Stimulated activated CD4-positive, alpha-beta T cell treated with anti-CD3 and anti-CD28 coated beads, Interleukin-15, amount 100 ng/mL, for 48 hours (primary cell): ENCODE measurements around the gene RGS6.

Experiments
- DNase-seq, 2 donors: peaks; one replicate each; pipeline ENCODE4 v3.0.0-alpha.2; 2020; ENCODE audit warnings: low read depth in 2 of 2

RGS6 gene

DNA sequence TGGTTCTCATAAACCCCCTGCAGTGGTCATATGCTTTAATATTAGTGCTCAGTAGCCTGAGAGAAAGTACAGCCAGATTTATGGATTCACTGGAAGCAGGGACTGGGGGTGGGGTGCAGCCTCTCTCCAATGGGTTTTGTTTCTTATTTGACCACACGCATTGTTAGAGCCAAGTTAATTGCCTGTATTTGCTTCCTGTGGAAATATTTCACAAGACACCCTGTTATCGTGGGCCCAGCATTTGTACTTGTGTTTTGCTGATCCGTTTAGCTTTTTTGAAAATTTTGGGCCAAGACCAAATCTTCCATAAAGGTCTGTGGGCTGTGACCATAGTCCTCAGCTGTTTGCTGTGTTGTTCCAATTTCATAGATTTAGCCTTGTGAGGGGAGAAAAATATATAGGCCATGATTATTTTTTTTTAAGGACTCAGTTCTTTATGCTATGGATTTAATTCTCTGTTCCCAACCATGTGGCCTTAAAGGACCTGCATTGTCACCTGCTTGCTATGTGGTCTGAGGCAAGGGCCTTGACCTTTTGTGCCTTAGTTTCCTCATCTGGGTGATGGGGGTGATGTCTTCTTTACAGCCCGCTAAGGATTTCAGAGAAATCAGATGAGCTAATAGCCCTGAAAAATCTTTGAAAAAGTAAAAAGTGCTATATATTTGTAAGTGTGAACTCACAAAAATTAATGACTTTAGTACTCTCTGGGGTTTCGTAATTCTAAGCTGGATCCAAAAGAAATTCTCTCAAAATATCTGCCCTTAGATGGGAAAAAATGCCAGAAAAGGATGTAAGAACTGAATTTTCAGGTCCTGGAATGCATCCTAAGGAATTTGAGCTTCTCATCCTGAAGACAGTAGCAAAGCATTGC lies 591.4 kb downstream of the RGS6 start:
- DNase-seq = no peak

DNA sequence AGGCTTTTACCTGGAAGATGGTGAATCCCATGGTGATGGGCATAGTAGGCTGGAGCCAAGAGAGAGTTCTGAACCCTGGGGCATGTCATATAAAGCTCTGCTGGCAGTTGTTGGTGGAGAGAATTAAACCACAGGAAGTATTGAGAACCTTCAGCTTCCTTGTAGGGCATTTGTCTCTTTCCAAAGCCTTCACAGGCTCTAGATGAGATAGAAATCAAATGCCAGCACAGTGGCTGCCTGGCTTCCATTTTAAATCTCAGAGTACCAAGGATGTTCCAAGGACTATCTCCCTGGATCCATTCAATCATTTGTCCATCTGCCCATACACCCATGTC lies 592.0 kb downstream of the RGS6 start:
- no peak for DNase-seq

DNA sequence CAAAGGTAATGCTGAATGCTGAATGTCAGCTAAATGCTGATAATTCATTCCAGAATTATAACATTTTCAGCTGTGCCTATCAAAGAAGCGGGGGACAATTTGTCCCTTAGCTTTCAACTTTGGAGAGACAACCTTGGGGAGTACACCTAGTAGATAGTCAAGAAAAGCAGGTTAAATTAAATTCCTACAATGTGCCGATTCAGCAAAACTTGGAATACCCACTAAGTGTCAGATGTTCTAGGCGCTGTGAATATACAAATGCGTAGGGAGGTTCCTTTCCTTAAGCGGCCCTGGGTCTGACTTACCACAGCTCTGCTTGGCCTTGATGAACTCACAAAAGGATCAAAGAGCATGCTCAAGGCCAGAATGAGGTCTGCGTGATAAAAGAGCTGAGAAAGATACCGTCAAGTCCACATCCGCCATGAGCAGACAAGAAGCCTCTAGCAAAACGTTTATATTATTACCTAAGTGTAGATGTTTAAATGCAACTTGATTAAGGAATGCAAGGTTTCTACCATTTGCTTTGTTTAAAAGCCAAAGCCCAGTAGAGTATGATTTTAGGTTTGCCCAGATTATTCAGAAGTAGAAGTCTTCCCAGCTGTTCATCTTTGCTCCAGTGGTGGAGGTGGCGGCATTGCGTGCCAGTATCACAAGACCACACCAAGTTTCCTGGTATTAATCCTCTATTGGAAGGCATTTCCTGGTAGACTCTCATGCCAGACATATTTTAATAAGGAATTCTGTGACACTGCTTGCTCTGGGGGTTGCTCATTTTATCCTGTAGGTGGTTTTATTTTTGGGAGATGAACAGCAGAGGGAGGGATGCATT lies 593.1 kb downstream of the RGS6 start:
- no peak for DNase-seq

DNA sequence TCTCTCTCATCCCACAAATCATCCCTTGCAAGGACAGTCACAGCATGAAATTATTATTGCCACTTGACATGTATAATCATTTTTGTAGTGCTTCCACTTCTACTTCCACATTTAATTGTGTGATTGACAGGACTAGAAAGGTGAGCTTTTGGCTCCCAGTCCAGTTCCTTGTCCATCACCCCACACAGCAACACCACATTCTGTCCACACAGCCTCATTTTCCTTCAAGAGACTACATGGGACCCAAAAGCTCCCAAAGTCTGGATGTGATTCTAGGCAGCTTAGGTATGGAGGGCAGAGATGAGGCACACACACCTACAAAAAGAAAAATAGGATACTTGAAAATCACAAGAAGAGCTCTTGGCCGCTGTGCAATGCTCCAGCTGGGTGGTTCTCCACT lies 595.4 kb downstream of the RGS6 start:
- no peak for DNase-seq

DNA sequence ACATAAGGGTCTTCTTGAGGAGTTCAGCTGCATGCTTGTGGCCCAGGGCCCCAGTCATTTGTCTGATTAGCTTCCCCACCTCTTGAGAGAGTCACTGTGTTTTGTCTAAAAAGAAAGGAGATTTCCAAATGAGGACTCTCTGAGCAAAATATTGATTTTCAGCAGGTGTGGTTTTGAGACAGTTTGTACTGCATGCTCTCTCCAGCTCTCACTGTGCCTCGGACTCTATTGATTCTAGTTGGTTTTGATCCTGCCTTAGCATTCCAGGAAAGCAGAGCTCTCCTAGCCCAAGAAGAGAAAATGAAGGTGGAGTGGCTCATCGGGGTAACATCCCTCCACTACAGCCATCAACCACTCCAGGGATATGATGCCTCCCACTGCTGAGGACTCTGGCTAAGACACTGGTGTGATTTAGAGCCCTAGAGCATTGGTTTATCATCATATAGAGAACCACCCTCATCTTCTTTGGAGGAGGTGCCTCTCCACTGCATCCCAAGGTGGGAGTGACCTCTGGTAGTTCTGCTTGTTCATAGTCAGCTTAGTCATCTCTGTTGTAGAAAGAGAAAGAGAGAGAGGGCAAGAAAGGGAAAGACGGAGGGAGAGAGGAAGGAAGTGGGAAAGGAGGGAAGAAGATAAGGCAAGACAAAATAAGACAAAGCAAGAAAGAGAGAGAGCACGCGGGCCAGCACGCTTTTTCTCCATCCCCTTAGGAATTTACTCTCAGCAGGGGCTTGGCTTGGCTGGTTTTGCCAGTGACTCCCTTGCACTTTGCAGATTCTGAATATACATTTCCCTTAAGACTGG lies 596.0 kb downstream of the RGS6 start:
- no peak for DNase-seq

DNA sequence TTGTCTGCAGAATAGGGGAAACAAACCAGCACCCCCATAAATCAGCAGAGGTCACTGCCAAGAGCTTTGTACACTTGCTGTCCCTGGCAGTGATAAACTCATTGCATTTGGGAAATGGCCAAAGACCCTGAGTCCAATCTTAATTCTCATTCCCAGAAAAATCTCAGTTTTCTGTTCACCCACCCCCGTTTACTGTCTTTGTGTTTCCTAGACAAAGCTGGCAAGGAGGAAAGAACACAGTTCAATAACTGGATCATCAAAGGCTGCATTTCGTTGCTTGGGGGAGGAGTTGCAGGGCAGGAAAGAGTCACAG lies 596.6 kb downstream of the RGS6 start:
- no peak for DNase-seq

DNA sequence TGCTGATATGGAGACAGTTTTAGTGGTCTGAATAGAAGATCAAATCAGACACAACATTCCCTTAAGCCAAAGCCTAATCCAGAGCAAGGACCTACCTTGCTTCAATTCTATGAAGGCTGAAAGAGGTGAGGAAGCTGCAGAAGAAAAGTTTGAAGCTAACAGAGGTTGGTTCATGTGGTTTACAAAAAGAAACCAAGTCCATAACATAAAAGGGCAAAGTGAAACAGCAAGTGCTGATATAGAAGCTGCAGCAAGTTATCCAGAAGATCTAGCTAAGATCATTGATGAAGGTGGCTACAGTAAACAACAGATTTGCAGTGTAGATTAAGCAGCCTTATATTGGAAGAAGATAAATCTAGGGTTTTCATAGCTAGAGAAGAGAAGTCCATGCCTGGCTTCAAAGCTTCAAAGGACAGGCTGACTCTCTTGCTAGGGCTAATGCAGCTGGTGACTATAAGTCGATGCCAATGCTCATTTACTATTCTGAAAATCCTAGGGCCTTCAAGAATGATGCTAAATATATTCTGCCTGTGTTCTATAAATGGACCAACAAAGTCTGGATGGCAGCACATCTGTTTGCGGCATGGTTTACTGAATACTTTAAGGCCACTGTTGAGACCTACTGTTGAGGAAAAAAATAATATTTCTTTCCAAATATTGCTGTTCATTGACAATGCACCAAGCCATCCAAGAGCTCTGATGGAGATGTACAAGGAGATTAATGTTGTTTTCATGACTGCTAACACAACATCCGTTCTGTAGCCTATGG lies 600.6 kb downstream of the RGS6 start:
- DNase-seq = no peak

DNA sequence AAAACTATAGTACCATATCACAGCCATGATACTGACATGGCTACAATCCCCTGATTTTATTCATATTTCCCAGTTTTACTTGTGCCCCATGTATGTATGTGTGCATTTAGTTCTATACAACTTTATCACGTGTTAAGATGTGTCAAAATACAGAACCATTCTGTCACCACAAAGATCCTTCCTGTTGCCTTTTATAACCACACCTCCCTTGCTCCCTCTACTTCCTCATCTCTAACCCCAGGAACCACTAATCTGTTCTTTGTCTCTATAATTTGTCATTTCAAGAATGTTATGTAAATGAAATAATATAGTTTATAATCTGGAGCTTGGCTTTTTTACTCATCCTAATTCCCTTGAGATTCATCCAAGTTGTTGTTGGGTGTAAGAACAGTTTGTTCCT lies 603.3 kb downstream of the RGS6 start:
- no peak for DNase-seq

DNA sequence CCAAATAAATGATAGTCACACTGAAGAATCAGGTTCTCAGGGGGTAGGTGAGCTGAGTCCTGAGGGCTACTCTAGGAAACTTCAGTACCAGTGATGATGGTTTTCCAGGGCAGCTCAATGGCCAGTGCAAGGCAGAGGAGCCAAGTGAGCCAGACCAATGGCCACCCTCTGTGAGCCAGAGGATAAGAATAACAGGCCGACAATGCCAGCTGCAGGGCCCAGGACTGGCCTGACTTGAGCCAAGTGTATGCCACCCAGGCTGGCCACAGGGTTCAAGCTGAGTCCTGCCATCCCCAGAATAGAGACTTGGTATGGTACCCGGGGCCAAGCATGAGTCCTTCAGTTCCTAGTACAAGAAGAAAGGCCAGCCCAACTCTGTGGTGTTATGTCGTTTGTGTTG lies 606.2 kb downstream of the RGS6 start:
- no peak for DNase-seq

DNA sequence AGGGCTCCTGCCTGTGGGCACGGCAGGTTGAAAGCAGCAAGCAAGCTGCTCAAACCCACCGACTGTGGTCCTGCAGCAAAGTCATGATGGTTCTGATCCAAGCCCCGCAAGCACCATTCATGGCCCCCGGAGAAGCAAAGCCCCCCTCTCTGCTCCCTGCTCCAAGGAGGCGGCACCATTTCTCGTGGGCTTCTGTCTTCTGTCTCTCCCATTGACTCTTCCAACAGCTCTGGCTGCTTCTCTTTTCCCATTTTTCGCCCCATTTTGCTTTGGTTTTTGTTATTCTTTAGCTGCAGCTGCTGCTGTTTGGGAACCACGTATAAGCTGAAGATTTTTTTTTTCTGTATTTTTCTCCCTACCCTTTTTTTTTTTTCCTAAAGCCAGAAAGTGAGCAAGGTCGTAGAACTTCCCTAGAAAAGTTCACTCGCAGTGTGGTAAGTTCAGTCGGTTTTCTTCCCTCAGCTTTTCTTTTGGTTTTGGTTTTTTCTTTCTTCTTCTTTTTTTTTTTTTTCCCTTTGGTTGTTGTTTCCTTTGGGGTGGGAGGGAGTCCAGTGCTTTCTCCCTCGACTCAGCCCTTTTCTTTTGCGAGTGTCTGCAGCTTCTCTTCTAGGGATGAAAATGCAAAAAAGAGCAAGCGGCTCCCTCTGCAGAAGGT lies 607.6 kb downstream of the RGS6 start:
- DNase-seq = no peak

DNA sequence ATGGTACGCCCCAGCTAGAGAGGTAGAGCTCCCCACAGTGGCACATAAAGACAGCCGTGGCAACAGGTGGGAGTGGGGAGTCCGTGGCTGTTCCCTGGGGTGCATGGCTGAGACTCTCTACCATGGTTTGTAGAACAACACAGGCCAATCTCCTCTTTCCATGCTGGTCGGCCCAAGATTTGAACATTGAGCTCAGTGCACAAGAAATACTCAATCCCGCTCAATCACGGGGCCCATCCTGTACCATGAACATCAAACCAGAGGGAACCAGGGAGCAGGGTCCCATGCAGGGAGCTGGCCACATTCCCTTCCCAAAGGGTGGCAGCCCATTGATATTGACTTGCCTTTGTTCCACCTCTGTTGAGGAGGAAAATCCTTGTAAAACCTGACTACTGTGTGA lies 608.6 kb downstream of the RGS6 start:
- DNase-seq = no peak

DNA sequence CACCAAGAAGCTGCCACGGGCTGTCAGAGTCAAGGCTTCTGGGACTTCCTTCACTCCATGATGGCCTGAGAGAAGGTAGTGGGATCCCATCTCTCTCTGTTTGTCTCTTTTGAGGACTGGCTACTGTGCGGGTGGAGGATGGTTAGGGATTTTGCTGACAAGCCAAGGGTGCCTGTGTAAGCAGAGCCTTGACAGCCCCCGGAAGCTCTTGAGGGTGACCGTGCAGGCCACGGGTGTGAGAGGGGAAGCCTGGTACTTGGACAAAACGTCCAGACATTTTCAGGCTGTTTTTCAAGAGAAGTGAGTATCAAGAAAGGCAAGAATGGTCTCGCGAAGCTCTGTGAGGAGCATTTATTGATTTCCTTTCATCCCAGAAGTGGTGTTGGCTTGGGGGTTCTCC lies 609.3 kb downstream of the RGS6 start:
- DNase-seq = no peak

DNA sequence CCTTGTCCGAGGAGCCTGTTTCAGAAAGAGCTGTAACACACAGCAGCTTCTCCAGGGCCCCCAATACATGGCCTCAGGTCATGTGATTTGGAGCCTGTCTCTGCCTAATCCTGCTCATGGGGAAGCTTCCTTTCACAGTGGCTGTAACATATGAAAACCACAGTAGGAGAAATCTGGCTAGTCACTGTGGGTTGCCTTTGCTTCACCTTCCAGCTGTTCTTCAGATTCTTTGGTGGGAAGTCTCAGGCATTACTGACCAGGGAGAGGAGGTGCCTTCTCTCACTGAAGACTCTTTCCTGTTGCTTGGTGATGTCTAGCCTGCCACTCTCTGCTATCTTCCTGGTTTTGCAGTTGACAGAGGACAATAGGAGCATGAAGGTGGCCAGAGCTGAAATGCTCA lies 611.1 kb downstream of the RGS6 start:
- DNase-seq = no peak

DNA sequence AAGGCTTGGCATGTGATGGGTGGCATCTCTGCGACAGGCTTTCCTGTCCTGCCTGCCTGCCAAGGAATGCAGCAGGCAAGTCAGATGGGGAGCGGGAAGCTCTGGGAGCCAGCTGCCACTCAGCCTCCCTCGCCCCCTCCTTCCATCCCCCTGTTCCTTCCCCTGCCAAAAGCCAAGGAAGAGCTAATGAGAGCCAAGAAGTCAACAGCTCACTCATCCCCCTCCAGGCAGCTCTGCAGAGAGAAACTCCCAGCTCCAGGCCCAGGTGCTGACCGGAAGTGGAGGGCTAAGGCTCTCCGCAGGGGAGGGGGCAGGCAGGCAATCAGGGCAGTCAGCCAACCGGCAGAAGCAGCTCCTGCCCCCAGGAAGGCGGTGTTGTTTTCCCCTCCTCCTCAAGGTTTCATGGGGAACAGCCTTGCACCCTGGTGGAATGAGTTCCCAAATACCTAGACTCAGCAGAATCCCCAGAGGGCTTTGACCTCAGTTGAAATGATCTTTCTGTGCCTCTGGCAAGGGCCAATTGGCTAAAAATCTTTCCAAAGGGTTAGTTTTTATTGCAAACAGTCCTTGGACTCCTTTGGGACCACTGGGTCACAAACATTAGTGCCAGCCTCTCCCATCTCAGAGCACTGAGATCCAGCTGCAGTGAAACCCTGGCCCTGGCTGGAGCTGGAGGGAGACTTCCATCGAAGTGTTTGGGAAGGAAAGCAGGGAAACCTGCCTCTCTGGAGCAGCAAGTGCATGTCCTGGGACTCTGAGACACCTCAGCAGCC lies 612.6 kb downstream of the RGS6 start:
- no peak for DNase-seq

DNA sequence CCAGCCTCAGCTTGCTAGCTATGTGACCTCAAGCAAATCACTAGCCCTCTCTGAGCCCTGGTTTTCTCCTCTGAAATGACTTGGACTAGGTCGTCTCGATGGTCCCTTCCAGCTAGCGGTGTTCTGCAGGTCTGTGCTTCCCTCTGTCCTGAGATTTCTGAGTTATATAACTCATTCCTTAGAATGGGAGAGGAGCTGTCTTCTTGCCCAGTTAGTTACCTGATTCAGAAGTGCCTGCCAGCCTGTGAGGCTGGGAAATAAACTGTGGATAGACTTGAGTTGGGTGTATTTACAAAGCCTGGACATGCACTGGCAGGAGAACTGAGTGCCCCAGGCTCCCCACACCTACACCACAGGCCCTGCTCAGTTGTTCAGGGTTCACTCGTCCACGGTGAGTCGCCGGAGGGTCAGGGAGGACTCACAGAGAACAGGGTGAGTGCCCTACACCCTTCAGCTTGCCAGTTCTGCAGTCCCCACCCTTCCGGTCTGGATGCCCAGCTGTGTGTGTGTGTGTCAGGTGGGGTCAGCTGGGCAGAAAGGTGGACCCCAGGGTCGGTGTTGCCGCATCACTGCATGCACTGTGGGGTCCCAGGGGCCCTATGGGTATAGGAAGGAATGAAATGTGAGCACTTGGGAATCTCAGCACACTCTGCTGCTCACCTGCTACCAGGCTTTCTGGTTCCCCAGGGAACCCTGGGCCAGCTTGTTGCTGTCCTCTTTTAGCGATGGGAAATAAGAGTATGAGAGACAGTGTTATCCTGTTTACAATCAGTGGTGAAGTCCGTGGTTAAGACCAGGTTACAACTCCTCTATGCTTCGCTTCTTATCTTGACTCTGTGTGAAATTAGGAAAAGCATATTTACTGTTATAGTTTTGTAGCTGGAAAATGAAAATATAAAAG lies 613.4 kb downstream of the RGS6 start:
- DNase-seq = no peak

DNA sequence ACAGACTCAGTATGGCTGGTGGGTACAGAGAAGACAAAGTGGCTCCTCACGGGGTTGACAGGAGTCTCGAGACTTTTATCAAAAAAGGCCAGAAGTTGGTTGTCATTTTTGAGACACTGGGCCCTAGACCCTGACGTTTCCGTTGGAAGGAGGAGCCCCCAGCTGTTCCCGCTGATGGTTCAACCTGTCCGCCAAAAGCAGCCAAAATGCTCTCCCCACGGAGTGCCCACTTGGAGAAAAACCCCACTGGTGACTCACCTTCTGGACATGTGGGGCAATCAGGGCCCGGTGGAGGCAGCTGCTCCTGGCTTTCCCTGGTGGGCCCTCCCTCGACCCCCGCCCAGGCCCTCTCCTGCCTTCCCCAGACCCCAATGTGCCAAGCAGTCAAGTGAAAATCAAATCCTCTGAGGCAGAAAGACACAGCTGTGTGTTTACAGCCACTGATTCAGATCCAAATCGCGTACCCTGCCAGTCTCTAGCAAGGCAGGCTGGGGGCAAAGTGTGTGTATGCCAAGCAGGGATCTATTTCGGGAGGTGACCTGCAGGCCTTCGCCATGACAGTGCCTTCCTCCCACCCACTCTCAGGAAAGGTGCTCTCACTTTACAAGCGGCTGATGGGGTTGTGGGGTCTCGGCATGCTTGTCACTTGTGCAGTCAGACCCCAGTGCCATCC lies 614.3 kb downstream of the RGS6 start:
- no peak for DNase-seq

DNA sequence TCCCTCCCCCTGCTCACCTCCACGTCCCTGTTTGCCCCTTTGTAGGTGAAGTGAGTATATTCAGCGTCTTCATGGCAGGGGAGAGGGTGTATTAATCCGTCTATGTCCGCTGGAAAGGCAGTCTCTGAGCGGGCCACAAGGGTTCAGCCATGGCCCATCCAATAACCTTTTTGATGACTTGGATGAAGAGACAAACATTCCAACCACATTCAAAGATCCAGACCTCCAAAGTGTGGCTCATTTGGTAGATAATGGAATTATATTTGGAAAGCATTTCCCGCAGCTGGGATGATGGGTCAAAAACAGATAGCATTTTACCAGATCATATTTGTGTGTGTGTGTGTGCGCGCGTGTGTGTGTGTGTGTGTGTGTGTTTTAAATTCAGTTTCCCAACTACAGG lies 615.8 kb downstream of the RGS6 start:
- DNase-seq = no peak

DNA sequence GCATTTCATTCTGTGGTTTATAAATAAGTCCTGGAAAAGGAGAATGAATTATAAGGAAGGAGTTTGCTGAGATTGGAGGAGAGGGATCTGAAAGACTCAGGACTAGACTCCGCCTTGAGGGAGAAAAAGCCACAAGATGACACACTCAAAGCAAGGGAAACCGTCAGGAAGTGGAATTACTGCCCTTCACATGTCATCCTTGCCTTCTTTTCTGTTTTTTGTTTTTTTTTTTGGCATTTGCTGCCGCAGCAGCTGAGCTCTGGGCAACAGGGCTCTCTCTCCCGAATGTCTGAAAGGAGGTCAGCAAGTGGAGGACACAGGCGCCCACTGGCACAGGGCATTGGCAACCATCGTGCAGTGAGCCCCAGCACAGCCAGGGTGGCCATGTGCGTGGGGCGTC lies 616.8 kb downstream of the RGS6 start:
- DNase-seq = no peak

DNA sequence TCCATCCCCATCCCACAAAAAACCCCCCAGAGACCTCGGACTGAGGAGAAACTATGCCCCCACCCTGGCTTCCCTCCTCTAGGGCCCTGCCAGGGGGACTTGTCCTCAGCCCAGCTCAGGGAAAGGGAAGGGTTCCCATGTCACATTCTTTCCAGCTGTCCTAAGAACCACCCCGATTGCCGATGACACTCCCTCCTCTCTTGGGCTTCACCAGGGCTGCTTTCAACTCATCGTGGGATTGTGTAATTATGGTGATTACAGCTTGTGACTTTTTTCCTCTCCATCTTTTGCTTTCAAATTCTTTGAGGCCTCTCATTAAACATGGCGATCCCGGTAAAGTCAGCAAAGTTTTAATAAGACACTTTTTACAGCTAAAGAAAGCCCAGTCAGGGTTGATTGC lies 617.6 kb downstream of the RGS6 start:
- DNase-seq = no peak
